GM19455 (cell line): ENCODE measurements around the gene NKX2-4.
"Not testable (repeated sequence)": the region's sequence is repeated elsewhere in the genome, so short reads cannot be mapped to it uniquely, and the experiment has no call there.

Experiments used
- ATAC-seq: cut with Tn5 transposase; IDR thresholded peaks from one replicate; pipeline ENCODE4 v1.9.1; 2021; ENCODE audit not compliant: unreplicated experiment

Gene NKX2-4

GRCh38 chr20:21397341-21398108 lies at the start of gene NKX2-4:
TSS of gene NKX2-4 (minus strand) at chr20:21397526. CDS start at chr20:21397399, 127 bp downstream.
- no peak for ATAC-seq

GRCh38 chr20:21437816-21438215 lies 40.5 kb upstream of the NKX2-4 start:
- no peak for ATAC-seq

- ATAC-seq: no peak
Observed at GRCh38 chr20:21437248-21437647, 39.9 kb upstream of the NKX2-4 start.

- no peak for ATAC-seq
Observed at GRCh38 chr20:21436205-21436604, 38.9 kb upstream of the NKX2-4 start.

GRCh38 chr20:21435576-21435975 lies 38.2 kb upstream of the NKX2-4 start:
- ATAC-seq: no peak

GRCh38 chr20:21433329-21433890 lies 36.1 kb upstream of the NKX2-4 start:
- no peak for ATAC-seq

GRCh38 chr20:21432911-21433310 lies 35.6 kb upstream of the NKX2-4 start:
- no peak for ATAC-seq

- no peak for ATAC-seq
Observed at GRCh38 chr20:21430020-21430419, 32.7 kb upstream of the NKX2-4 start.

GRCh38 chr20:21424846-21425245 lies 27.5 kb upstream of the NKX2-4 start:
- no peak for ATAC-seq

GRCh38 chr20:21423712-21424111 lies 26.4 kb upstream of the NKX2-4 start:
- ATAC-seq: not testable (repeated sequence)

- ATAC-seq: no peak
Observed at GRCh38 chr20:21421601-21422236, 24.4 kb upstream of the NKX2-4 start.

GRCh38 chr20:21419147-21419546 lies 21.8 kb upstream of the NKX2-4 start:
- not testable (repeated sequence) for ATAC-seq

- ATAC-seq: not testable (repeated sequence)
Observed at GRCh38 chr20:21413996-21414395, 16.7 kb upstream of the NKX2-4 start.

GRCh38 chr20:21411725-21412124 lies 14.4 kb upstream of the NKX2-4 start:
- ATAC-seq: no peak

- no peak for ATAC-seq
Observed at GRCh38 chr20:21399005-21399475, 1.7 kb upstream of the NKX2-4 start.

- no peak for ATAC-seq
Observed at GRCh38 chr20:21398109-21399004, 1.0 kb upstream of the NKX2-4 start.

GRCh38 chr20:21396599-21397340 lies 556 bp downstream of the NKX2-4 start:
- no peak for ATAC-seq

- no peak for ATAC-seq
Observed at GRCh38 chr20:21395666-21396598, 1.4 kb downstream of the NKX2-4 start.

GRCh38 chr20:21395051-21395665 lies 2.2 kb downstream of the NKX2-4 start:
- no peak for ATAC-seq
